SK-N-SH (cell line): ENCODE measurements around the gene ZSWIM3. TPM values are rescaled to one million over a fixed set of nuclear protein-coding genes. Genes with fewer than 3 reads are reported as not detected.
A peak's percentile ranks its signal among the peaks of the same experiment; 100 is the strongest.

Experiments used
- CTCF ChIA-PET: fragments of 300-600, 350-600 bp; formaldehyde crosslinking; extraction: SDS; loops from one replicate; lab custom pipeline; 2021; lab: Yijun Ruan, JAX
- POLR2A ChIA-PET: fragments of 350-600 bp; sonication (Branson Sonifier 250); formaldehyde crosslinking; extraction: SDS; loops from one replicate; lab custom pipeline; 2020; ENCODE audit warnings: antibody characterized with exemption, inconsistent platforms; lab: Yijun Ruan, JAX
- DNase-seq: peaks from one replicate; pipeline ENCODE4 v3.0.0; 2012
- H2AFZ ChIP-seq: fragments of 200-600 bp; sonication (generic); 2 replicates; pipeline ENCODE4 v1.8.1; 2016; ENCODE audit warnings: antibody characterized with exemption, mild to moderate bottlenecking, low read depth
- H3F3A ChIP-seq: fragments of 200-600 bp; sonication (generic); replicated peaks from 2 replicates; pipeline ENCODE3; 2016; ENCODE audit warnings: antibody characterized with exemption, mild to moderate bottlenecking; ENCODE audit not compliant: insufficient read depth
- H3K27ac ChIP-seq, 2 experiments: fragments of 200-500 bp in 1 of 2; fragments of 200-600 bp in 1 of 2; sonication (Bioruptor generic) in 1 of 2; sonication (generic), shearing (Covaris generic) in 1 of 2; 2 replicates each; pipeline versions ENCODE4 v1.5.1 to v1.6.1; 2014 to 2016; ENCODE audit warnings: low read depth in 2 of 2, inconsistent platforms in 1 of 2, low read length in 1 of 2, mild to moderate bottlenecking in 1 of 2, mixed read lengths in 1 of 2
- H3K27me3 ChIP-seq: fragments of 200-600 bp; sonication (generic), shearing (Covaris generic); 2 replicates; pipeline ENCODE4 v1.6.1; 2016; ENCODE audit warnings: mixed run types; ENCODE audit not compliant: insufficient read depth
- H3K36me3 ChIP-seq, 2 experiments: fragments of 200-500 bp in 1 of 2; fragments of 200-600 bp in 1 of 2; sonication (Bioruptor generic) in 1 of 2; sonication (generic) in 1 of 2; replicated peaks in 1 of 2; 2 replicates each; pipeline versions ENCODE3 to v1.5.1; 2014 to 2016; ENCODE audit warnings: low read length in 1 of 2, mild to moderate bottlenecking in 1 of 2; ENCODE audit not compliant: insufficient read depth in 2 of 2, control insufficient read depth in 1 of 2
- H3K4me1 ChIP-seq, 2 experiments: fragments of 200-500 bp in 1 of 2; fragments of 200-600 bp in 1 of 2; sonication (Bioruptor generic) in 1 of 2; sonication (generic), shearing (Covaris generic) in 1 of 2; 2 replicates each; pipeline versions ENCODE4 v1.5.1 to v1.6.1; 2014 to 2016; ENCODE audit warnings: low read depth in 1 of 2, low read length in 1 of 2, mixed run types in 1 of 2; ENCODE audit not compliant: insufficient read depth in 2 of 2, control insufficient read depth in 1 of 2
- H3K4me2 ChIP-seq: fragments of 200-600 bp; sonication (generic), shearing (Covaris generic); 2 replicates; pipeline ENCODE4 v1.6.1; 2017; ENCODE audit warnings: mixed run types
- H3K4me3 ChIP-seq, 2 experiments: fragments of 200-500 bp in 1 of 2; fragments of 200-600 bp in 1 of 2; sonication (Bioruptor generic) in 1 of 2; sonication (generic), shearing (Covaris generic) in 1 of 2; 2 replicates each; pipeline versions ENCODE4 v1.5.1 to v1.8.1; 2014 to 2016; ENCODE audit warnings: low read depth in 2 of 2, inconsistent platforms in 1 of 2, low read length in 1 of 2, mild to moderate bottlenecking in 1 of 2, mixed read lengths in 1 of 2, moderate library complexity in 1 of 2
- H3K79me2 ChIP-seq: fragments of 200-600 bp; sonication (generic); 2 replicates; pipeline ENCODE4 v1.8.1; 2017; ENCODE audit warnings: mild to moderate bottlenecking; ENCODE audit not compliant: insufficient read depth
- H3K9ac ChIP-seq: fragments of 200-600 bp; sonication (generic); 2 replicates; pipeline ENCODE4 v1.6.1; 2017; ENCODE audit warnings: mixed run types
- H3K9me2 ChIP-seq: fragments of 200-600 bp; sonication (generic); 2 replicates; pipeline ENCODE4 v1.6.1; 2017; ENCODE audit warnings: mixed run types
- H3K9me3 ChIP-seq: fragments of 200-600 bp; sonication (generic); 2 replicates; pipeline ENCODE4 v1.6.1; 2017; ENCODE audit warnings: mixed run types, mild to moderate bottlenecking, moderate library complexity
- H4K20me1 ChIP-seq: fragments of 200-600 bp; sonication (generic); 2 replicates; pipeline ENCODE4 v1.6.1; 2017; ENCODE audit warnings: mild to moderate bottlenecking, mixed run types; ENCODE audit not compliant: insufficient read depth
- CHD2 ChIP-seq: fragments of 150-350 bp; IDR thresholded peaks from 2 replicates; pipeline ENCODE4 v1.6.1; 2018; ENCODE audit warnings: low read length; ENCODE audit not compliant: partially characterized antibody
- CTCF ChIP-seq: fragments of 200-600 bp; sonication (generic); IDR thresholded peaks from 2 replicates; pipeline ENCODE4 v1.6.1; 2017; ENCODE audit warnings: antibody characterized with exemption, mild to moderate bottlenecking, moderate library complexity
- ELF1 ChIP-seq: IDR thresholded peaks from 2 replicates; pipeline ENCODE4 v1.4.0; 2012
- EP300 ChIP-seq, 2 experiments: IDR thresholded peaks; 2 replicates each; pipeline versions ENCODE4 v1.4.0 to v1.6.1; 2012; ENCODE audit warnings: borderline replicate concordance in 1 of 2, low read depth in 1 of 2, low read length in 1 of 2
- EZH2phosphoT487 ChIP-seq: fragments of 200-600 bp; sonication (generic); IDR thresholded peaks from 2 replicates; pipeline ENCODE4 v1.6.1; 2017; ENCODE audit warnings: low read depth, mixed run types, mild to moderate bottlenecking, antibody characterized with exemption, moderate library complexity, borderline replicate concordance
- FOXJ3 ChIP-seq: sonication (generic); formaldehyde crosslinking; IDR thresholded peaks from 2 replicates; pipeline ENCODE4 v1.5.1; 2020; ENCODE audit warnings: mild to moderate bottlenecking, missing genetic modification reagents
- GABPA ChIP-seq: IDR thresholded peaks from 2 replicates; pipeline ENCODE4 v1.4.0; 2012; ENCODE audit warnings: low read depth, mild to moderate bottlenecking
- GATA2 ChIP-seq: sonication (generic); formaldehyde crosslinking; IDR thresholded peaks from 2 replicates; pipeline ENCODE4 v1.5.0; 2020; ENCODE audit warnings: mild to moderate bottlenecking, missing genetic modification reagents
- JUND ChIP-seq: IDR thresholded peaks from 2 replicates; pipeline ENCODE4 v1.4.0; 2012
- MEF2A ChIP-seq: IDR thresholded peaks from 2 replicates; pipeline ENCODE4 v1.4.0; 2012; ENCODE audit warnings: low read depth, borderline replicate concordance
- MXI1 ChIP-seq: IDR thresholded peaks from 2 replicates; pipeline ENCODE4 v1.6.1; 2012; ENCODE audit warnings: mild to moderate bottlenecking, low read depth, low read length, improper control_type of control experiment
- NFIC ChIP-seq: IDR thresholded peaks from 2 replicates; pipeline ENCODE4 v1.4.0; 2012; ENCODE audit warnings: borderline replicate concordance
- POLR2AphosphoS5 ChIP-seq: IDR thresholded peaks from 2 replicates; pipeline ENCODE4 v1.6.1; 2012; ENCODE audit warnings: low read depth, low read length
- RCOR1 ChIP-seq: fragments of 150-350 bp; IDR thresholded peaks from 2 replicates; pipeline ENCODE4 v1.6.1; 2017; ENCODE audit warnings: antibody characterized with exemption, low read length
- RXRA ChIP-seq: IDR thresholded peaks from 2 replicates; pipeline ENCODE4 v1.4.0; 2012; ENCODE audit warnings: low read depth, mild to moderate bottlenecking, borderline replicate concordance
- TEAD4 ChIP-seq: IDR thresholded peaks from 2 replicates; pipeline ENCODE4 v1.4.0; 2012; ENCODE audit warnings: mild to moderate bottlenecking, borderline replicate concordance; ENCODE audit not compliant: insufficient read depth
- YY1 ChIP-seq: IDR thresholded peaks from 2 replicates; pipeline ENCODE4 v1.4.0; 2012; ENCODE audit warnings: low read depth, mild to moderate bottlenecking
- ZBTB33 ChIP-seq: IDR thresholded peaks from 2 replicates; pipeline ENCODE4 v1.4.0; 2012; ENCODE audit warnings: low read depth, borderline replicate concordance
- whole genome bisulfite sequencing: methylation state at CpG from one replicate; pipeline ENCODE4 v1.1.6; 2017; ENCODE audit warnings: low lambda C conversion rate; 5-methylcytosine and 5-hydroxymethylcytosine counted together
- polyA plus RNA-seq, 3 experiments: library from polyadenylated mRNA; depleted of rRNA; stranded (reverse); fragments of >200 nt; gene quantifications; 2 replicates each; pipeline ENCODE4 v1.2.3, GENCODE V29; 2012
- TF ChIP-seq, protein P1 (sequence below): IDR thresholded peaks from 2 replicates; pipeline ENCODE4; 2012
- TF ChIP-seq, protein P2 (sequence below): IDR thresholded peaks from 2 replicates; pipeline ENCODE4 v1.4.0; 2012; ENCODE audit warnings: low read depth, borderline replicate concordance

ZSWIM3 gene
- polyA plus RNA-seq, 1 of the 3 experiments (the other 2 are of a cell fraction) = 2.3 TPM

DNA sequence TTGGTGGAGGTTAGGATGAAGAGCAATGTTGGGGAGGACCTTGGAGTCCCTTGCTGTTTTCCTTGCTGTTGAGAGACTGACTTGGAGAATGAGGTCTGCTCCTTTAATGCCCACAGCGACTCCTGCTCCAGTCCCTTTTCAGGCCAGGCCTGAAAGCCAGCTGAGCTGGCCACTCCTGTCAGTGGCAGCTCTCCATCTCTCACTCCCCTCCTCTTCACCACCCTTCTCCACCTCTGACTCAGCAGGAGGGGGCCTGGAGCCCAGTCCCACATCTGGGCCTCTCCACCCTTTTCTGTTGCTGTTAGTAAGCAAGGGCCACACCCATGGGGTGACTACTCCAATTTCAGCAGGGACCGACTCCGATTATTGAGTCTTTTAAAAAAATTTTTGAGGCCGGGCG, 21.6 kb upstream of the ZSWIM3 start:
- H3K9ac ChIP-seq = peak overlapping the region; percentile 6; the same call in 1 of the 2 replicates
- H3K27ac ChIP-seq = no peak overlapping the region
- H3K4me2 ChIP-seq = peak overlapping the region; percentile 97
- no peaks in the 10 kb centered on the region for H3K27me3 ChIP-seq
- no peak overlapping the region for H2AFZ ChIP-seq
- no peak for DNase-seq
- peaks cover 8 to 11% of the 10 kb centered on the region in 2 experiments for H3K36me3 ChIP-seq
- no peaks in the 10 kb centered on the region for H4K20me1 ChIP-seq
- TF ChIP-seq CHD2 = no peak
- TF ChIP-seq RXRA = no peak
- no peak for TF ChIP-seq GABPA
- TF ChIP-seq TEAD4 = no peak
- no peak for TF ChIP-seq MEF2A
- TF ChIP-seq, protein P1, sequence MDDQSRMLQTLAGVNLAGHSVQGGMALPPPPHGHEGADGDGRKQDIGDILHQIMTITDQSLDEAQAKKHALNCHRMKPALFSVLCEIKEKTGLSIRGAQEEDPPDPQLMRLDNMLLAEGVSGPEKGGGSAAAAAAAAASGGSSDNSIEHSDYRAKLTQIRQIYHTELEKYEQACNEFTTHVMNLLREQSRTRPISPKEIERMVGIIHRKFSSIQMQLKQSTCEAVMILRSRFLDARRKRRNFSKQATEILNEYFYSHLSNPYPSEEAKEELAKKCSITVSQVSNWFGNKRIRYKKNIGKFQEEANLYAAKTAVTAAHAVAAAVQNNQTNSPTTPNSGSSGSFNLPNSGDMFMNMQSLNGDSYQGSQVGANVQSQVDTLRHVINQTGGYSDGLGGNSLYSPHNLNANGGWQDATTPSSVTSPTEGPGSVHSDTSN = no peak
- no peak for TF ChIP-seq EZH2phosphoT487
- no peak for TF ChIP-seq YY1
- TF ChIP-seq FOXJ3 = no peak
- TF ChIP-seq NFIC = no peak
- no peak for TF ChIP-seq JUND
- TF ChIP-seq, all 33 proteins: peak for 0
- Histone ChIP-seq H3K79me2 (peaks cover 29% of the 10 kb centered on the region), H3K4me3 (peak overlapping the region in 1 of 2 experiments; percentile 85; a peak in 2 of 4 replicates), H3K4me1 (peaks cover 8 to 31% of the 10 kb centered on the region in 2 experiments; a peak in 3 of 4 replicates), H3K9me3 (no peaks in the 10 kb centered on the region), H3K9me2 (no peaks in the 10 kb centered on the region), H3F3A (peaks cover 15% of the 10 kb centered on the region)
- POLR2A ChIA-PET = no interaction called here
- 96% methylated on average over 5 of the region's 5 CpGs for WGBS
- CTCF ChIA-PET = interaction anchor here (1.0 kb wide), 2 partner anchors 11 to 19 kb away, joined by 3 to 4 read pairs; no protein-coding TSS in a partner anchor

DNA sequence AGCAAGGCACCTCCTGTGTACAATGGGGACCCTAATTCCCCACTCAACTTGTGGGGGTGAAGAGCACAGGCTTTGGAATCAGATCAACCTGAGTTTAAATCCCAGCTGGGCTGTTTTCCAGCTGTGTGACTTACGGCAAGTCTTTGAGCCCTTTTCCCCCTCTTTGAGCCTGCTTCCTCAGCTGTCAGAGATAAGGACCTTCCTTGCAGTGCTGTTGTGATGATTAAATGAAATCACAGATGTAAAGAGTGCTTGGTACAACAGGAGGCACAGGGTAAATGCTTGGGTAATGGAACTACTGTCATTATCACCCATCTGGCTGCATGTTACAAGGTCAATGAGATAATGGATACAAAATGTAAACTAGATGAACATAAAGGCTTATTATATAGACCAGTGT, 20.6 kb upstream of the ZSWIM3 start:
- ChIA-PET CTCF (interaction anchor here (1.8 kb wide), 1 partner anchor 38 kb away, joined by 9 read pairs; no protein-coding TSS in a partner anchor), POLR2A (no interaction called here)
- 80% methylated on average over 1 of the region's 1 CpG for WGBS
- Histone ChIP-seq H4K20me1 (no peaks in the 10 kb centered on the region), H3K4me1 (peaks cover 8 to 31% of the 10 kb centered on the region in 2 experiments; a peak in 3 of 4 replicates), H3K9ac (no peak overlapping the region), H3K9me3 (no peaks in the 10 kb centered on the region), H3K4me2 (peak overlapping the region; percentile 38; the same call in 1 of the 2 replicates), H3F3A (peaks cover 15% of the 10 kb centered on the region), H3K36me3 (peaks cover 8 to 17% of the 10 kb centered on the region in 2 experiments), H3K79me2 (peaks cover 29% of the 10 kb centered on the region), H3K9me2 (no peaks in the 10 kb centered on the region), H3K27ac (peak overlapping the region in 1 of 2 experiments; percentile 67; a peak in 2 of 4 replicates), H3K27me3 (no peaks in the 10 kb centered on the region), H3K4me3 (no peak overlapping the region; a peak in 1 of 4 replicates), H2AFZ (no peak overlapping the region)
- DNase-seq = peak; percentile 75
- no peak for TF ChIP-seq CTCF
- TF ChIP-seq, protein P1 = no peak
- TF ChIP-seq YY1 = no peak
- no peak for TF ChIP-seq ZBTB33
- no peak for TF ChIP-seq EZH2phosphoT487
- TF ChIP-seq RCOR1 = peak; percentile 72; the same call in 1 of the 2 replicates
- TF ChIP-seq, protein P2, sequence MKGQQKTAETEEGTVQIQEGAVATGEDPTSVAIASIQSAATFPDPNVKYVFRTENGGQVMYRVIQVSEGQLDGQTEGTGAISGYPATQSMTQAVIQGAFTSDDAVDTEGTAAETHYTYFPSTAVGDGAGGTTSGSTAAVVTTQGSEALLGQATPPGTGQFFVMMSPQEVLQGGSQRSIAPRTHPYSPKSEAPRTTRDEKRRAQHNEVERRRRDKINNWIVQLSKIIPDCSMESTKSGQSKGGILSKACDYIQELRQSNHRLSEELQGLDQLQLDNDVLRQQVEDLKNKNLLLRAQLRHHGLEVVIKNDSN = no peak
- TF ChIP-seq GATA2 (CRISPR knock-in tag) = peak; percentile 90
- TF ChIP-seq EP300 (IDR thresholded peaks at IDR 0.05; ENCODE audit: borderline replicate concordance in 1 of 2, low read depth in 1 of 2, low read length in 1 of 2) = peak in 1 of 2 experiments; percentile 64; a peak in 2 of 4 replicates
- TF ChIP-seq GABPA = no peak
- TF ChIP-seq POLR2AphosphoS5 = no peak
- no peak for TF ChIP-seq ELF1
- peak; percentile 76; the same call in 1 of the 2 replicates for TF ChIP-seq MXI1
